ENCODE results near the gene CCDC34.

The CCDC34 gene

GRCh38 chr11:27349919-27350318, 13.1 kb downstream of the CCDC34 start:
- Histone ChIP-seq H3K9ac (ENCODE audit: low read length) (no peak overlapping the region), H2AFZ (ENCODE audit: low read length) (no peak overlapping the region), H3K9me2 (replicated peaks; ENCODE audit: insufficient read depth, low read length) (no peaks in the 10 kb centered on the region), H3K4me1 (ENCODE audit: low read length) (no peaks in the 10 kb centered on the region), H3K4me2 (ENCODE audit: low read depth, low read length) (no peak overlapping the region), H3K27me3 (replicated peaks; ENCODE audit: insufficient read depth, low read length) (no peaks in the 10 kb centered on the region), H3K4me3 (ENCODE audit: low read length) (no peak overlapping the region), H3K27ac (ENCODE audit: low read length) (no peak overlapping the region), H3K79me2 (ENCODE audit: low read length) (0 out of 2 replicates have a peak, but pooled peaks cover 3% of the 10 kb centered on the region), H3K36me3 (replicated peaks; ENCODE audit: insufficient read depth, low read length) (no peaks in the 10 kb centered on the region), H4K20me1 (ENCODE audit: insufficient read depth, low read length) (no peaks in the 10 kb centered on the region), H3F3A (ENCODE audit: insufficient read depth, low read length) (no peaks in the 10 kb centered on the region), H3K9me3 (replicated peaks; ENCODE audit: insufficient read depth, low read length) (no peaks in the 10 kb centered on the region)
- DNase-seq = no peak
- no peak for TF ChIP-seq EZH2 (optimal IDR thresholded peaks at IDR 0.05; ENCODE audit: low read depth, low read length)
- TF ChIP-seq EZH2phosphoT487 (IDR thresholded peaks at IDR 0.05; ENCODE audit: low read length) = no peak
- TF ChIP-seq CTCF (IDR thresholded peaks at IDR 0.05; ENCODE audit: low read length) = no peak

DNA sequence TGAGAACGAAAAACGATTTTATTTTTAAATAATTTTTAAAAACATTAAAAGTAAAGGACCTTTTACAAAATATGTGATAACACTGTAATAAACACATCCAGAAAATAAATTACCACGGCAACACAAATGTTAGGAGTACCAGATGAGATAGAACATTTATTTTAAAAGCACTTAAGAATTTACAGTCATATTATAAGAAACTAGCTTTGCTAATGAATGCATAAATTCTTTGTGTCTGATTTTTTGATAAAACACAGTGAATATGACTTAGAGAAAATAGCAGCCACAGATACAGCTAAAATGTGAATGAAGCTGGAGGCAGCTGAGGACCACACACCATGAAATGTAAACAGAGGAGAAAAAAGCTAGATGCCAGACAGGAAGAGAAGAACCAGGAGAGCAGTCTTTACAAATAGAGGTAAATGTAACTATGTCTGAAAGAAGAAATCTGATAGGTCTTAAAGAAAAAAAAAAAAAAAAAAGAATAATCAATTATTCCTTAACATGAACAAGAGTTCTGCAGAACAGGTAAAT, 14.6 kb downstream of the CCDC34 start:
- H3F3A ChIP-seq (ENCODE audit: insufficient read depth, low read length) = no peaks in the 10 kb centered on the region
- no peaks in the 10 kb centered on the region for H3K36me3 ChIP-seq (replicated peaks; ENCODE audit: insufficient read depth, low read length)
- H4K20me1 ChIP-seq (ENCODE audit: insufficient read depth, low read length) = no peaks in the 10 kb centered on the region
- TF ChIP-seq EZH2 (optimal IDR thresholded peaks at IDR 0.05; ENCODE audit: low read depth, low read length) (no peak), EZH2phosphoT487 (IDR thresholded peaks at IDR 0.05; ENCODE audit: low read length) (no peak), CTCF (IDR thresholded peaks at IDR 0.05; ENCODE audit: low read length) (no peak)
- DNase-seq = no peak
- no peak overlapping the region for H2AFZ ChIP-seq (ENCODE audit: low read length)
- H3K9me3 ChIP-seq (replicated peaks; ENCODE audit: insufficient read depth, low read length) = no peaks in the 10 kb centered on the region
- H3K9ac ChIP-seq (ENCODE audit: low read length) = no peak overlapping the region
- H3K4me3 ChIP-seq (ENCODE audit: low read length) = no peak overlapping the region
- 0 out of 2 replicates have a peak, but pooled peaks cover 3% of the 10 kb centered on the region for H3K79me2 ChIP-seq (ENCODE audit: low read length)
- no peaks in the 10 kb centered on the region for H3K4me1 ChIP-seq (ENCODE audit: low read length)
- no peak overlapping the region for H3K27ac ChIP-seq (ENCODE audit: low read length)
- no peaks in the 10 kb centered on the region for H3K9me2 ChIP-seq (replicated peaks; ENCODE audit: insufficient read depth, low read length)
- no peak overlapping the region for H3K4me2 ChIP-seq (ENCODE audit: low read depth, low read length)
- H3K27me3 ChIP-seq (replicated peaks; ENCODE audit: insufficient read depth, low read length) = no peaks in the 10 kb centered on the region

GRCh38 chr11:27347359-27348339, 15.4 kb downstream of the CCDC34 start:
- Histone ChIP-seq H2AFZ (ENCODE audit: low read length) (no peak overlapping the region), H4K20me1 (ENCODE audit: insufficient read depth, low read length) (no peaks in the 10 kb centered on the region), H3K4me2 (ENCODE audit: low read depth, low read length) (no peak overlapping the region), H3K4me1 (ENCODE audit: low read length) (no peaks in the 10 kb centered on the region), H3K9me3 (replicated peaks; ENCODE audit: insufficient read depth, low read length) (no peaks in the 10 kb centered on the region), H3K9me2 (replicated peaks; ENCODE audit: insufficient read depth, low read length) (no peaks in the 10 kb centered on the region), H3K9ac (ENCODE audit: low read length) (no peak overlapping the region), H3K27me3 (replicated peaks; ENCODE audit: insufficient read depth, low read length) (no peaks in the 10 kb centered on the region), H3F3A (ENCODE audit: insufficient read depth, low read length) (no peaks in the 10 kb centered on the region), H3K36me3 (replicated peaks; ENCODE audit: insufficient read depth, low read length) (no peaks in the 10 kb centered on the region), H3K4me3 (ENCODE audit: low read length) (no peak overlapping the region), H3K79me2 (ENCODE audit: low read length) (no peaks in the 10 kb centered on the region), H3K27ac (ENCODE audit: low read length) (no peak overlapping the region)
- DNase-seq = no peak
- no peak for TF ChIP-seq CTCF (IDR thresholded peaks at IDR 0.05; ENCODE audit: low read length)
